LNCaP clone FGC (cell line): Measurements from ENCODE around the gene GRB14.

Source experiments
- DNase-seq: peaks from one replicate; pipeline ENCODE4 v3.0.0-alpha.2; 2011; ENCODE audit warnings: low read depth
- H3K4me3 ChIP-seq: 2 replicates; pipeline ENCODE4 v1.5.1; 2011; ENCODE audit warnings: mild to moderate bottlenecking, low read depth, low read length, control low read depth
- CTCF ChIP-seq: IDR thresholded peaks from 2 replicates; pipeline ENCODE4 v1.5.1; 2012; ENCODE audit warnings: mild to moderate bottlenecking; ENCODE audit not compliant: control insufficient read depth, insufficient read depth; ENCODE audit errors: extremely low read depth

GRB14 gene

GRCh38 chr2:164542581-164543021 lies 78.7 kb downstream of the GRB14 start:
- DNase-seq, result no peak
- no peak overlapping the region for H3K4me3 ChIP-seq
- TF ChIP-seq CTCF, result no peak

- no peak for DNase-seq
Measured at GRCh38 chr2:164538240-164538866, 82.9 kb downstream of the GRB14 start.

GRCh38 chr2:164535280-164536025 lies 85.8 kb downstream of the GRB14 start:
- no peak for DNase-seq
- H3K4me3 ChIP-seq, result no peak overlapping the region
- TF ChIP-seq CTCF, result no peak

More at GRCh38 chr2:164538240-164538866, 82.9 kb downstream of the GRB14 start:
- no peak overlapping the region for H3K4me3 ChIP-seq
- peak; percentile 70 for TF ChIP-seq CTCF

- TF ChIP-seq CTCF, result no peak
- no peak overlapping the region for H3K4me3 ChIP-seq
- no peak for DNase-seq
Measured at GRCh38 chr2:164530464-164530863, 90.8 kb downstream of the GRB14 start.

- no peak overlapping the region for H3K4me3 ChIP-seq
- TF ChIP-seq CTCF, result no peak
- no peak for DNase-seq
Measured at GRCh38 chr2:164523726-164524125, 97.6 kb downstream of the GRB14 start.

GRCh38 chr2:164523009-164523408 lies 98.3 kb downstream of the GRB14 start:
- H3K4me3 ChIP-seq, result no peak overlapping the region
- DNase-seq, result no peak
- no peak for TF ChIP-seq CTCF
